IPS-15b (cell line): Measurements from ENCODE around the gene TK2.
"Not testable (repeated sequence)": the region's sequence is repeated elsewhere in the genome, so short reads cannot be mapped to it uniquely, and the experiment has no call there.

Source experiments
- H3K27me3 ChIP-seq: one replicate; pipeline ENCODE4 v1.6.1; 2013; ENCODE audit warnings: low read length; ENCODE audit not compliant: control insufficient read depth, insufficient read depth
- H3K36me3 ChIP-seq: one replicate; pipeline ENCODE4 v1.6.1; 2013; ENCODE audit warnings: low read length; ENCODE audit not compliant: control insufficient read depth, insufficient read depth
- H3K4me1 ChIP-seq: one replicate; pipeline ENCODE4 v1.6.1; 2013; ENCODE audit warnings: mild to moderate bottlenecking, low read length; ENCODE audit not compliant: control insufficient read depth, insufficient read depth
- H3K4me3 ChIP-seq: one replicate; pipeline ENCODE4 v1.5.1; 2013; ENCODE audit warnings: low read depth, low read length
- H3K9ac ChIP-seq: one replicate; pipeline ENCODE4 v1.6.1; 2013; ENCODE audit warnings: low read depth, mild to moderate bottlenecking, low read length
- H3K9me3 ChIP-seq: one replicate; pipeline ENCODE4 v1.6.1; 2013; ENCODE audit warnings: mild to moderate bottlenecking, low read length; ENCODE audit not compliant: control insufficient read depth, insufficient read depth

Gene TK2

DNA sequence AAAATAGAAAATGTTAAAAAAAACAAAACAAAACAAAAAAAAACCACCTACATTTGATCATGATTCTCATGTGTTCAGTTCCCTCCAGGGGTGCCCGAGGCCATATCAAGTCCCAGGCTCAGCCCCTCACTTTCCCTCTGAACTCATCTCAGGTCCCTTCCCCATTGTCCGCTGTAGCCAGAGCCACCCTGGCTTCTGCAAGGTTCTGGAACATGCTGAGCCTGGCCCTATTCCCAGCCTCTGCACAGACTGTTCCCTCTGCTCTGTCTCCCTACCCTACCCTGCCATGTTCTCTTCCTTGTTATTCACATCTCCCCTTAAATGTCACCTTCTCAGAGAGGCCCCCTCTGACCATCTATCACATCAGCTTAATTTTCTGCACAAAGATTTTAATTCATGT lies 46.9 kb downstream of the TK2 start:
- Histone ChIP-seq H3K27me3 (no peaks in the 10 kb centered on the region), H3K36me3 (no peaks in the 10 kb centered on the region), H3K9me3 (no peaks in the 10 kb centered on the region), H3K4me3 (no peak overlapping the region), H3K9ac (no peak overlapping the region), H3K4me1 (no peaks in the 10 kb centered on the region)

DNA sequence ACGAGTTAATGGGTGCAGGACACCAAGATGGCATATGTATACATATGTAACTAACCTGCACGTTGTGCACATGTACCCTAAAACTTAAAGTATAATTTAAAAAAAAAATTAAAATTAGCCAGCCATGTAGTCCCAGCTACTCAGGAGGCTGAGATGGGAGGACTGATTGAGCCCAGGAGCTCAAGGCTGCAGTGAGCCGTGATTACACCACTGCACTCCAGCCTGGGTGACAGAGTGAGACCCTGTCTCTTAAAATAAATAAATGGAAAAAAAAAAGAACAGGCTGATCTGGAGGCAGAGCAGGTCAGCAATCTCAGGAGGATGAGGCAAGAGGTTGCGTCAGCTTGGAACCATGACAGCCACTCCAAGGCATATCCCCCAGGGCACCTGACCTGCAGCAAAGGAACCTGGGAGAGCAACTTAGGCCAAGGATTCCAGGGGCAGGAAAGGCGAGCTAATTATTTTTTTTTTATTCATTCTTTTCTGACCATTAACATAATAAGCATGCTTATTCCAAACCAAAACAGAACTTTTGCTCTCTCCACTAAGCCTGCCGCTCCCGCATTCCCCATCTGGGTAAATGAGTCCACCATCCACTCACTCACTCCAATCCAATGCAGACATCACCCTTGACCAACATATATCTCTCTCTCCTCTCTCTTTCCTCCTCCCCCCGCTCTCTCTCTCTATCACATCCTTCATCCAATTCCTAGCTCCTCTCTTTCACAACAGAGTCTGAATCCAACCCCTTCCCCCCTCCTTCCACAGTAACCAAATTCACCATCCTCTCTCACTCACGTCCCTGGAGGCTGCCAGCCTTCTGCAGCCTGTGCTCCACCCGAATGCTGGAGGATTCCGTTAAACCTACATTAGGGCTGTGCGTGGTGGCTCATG lies 47.7 kb downstream of the TK2 start:
- H3K36me3 ChIP-seq: no peaks in the 10 kb centered on the region
- H3K9ac ChIP-seq: no peak overlapping the region
- no peaks in the 10 kb centered on the region for H3K4me1 ChIP-seq
- H3K4me3 ChIP-seq: no peak overlapping the region
- H3K9me3 ChIP-seq: no peaks in the 10 kb centered on the region
- no peaks in the 10 kb centered on the region for H3K27me3 ChIP-seq

DNA sequence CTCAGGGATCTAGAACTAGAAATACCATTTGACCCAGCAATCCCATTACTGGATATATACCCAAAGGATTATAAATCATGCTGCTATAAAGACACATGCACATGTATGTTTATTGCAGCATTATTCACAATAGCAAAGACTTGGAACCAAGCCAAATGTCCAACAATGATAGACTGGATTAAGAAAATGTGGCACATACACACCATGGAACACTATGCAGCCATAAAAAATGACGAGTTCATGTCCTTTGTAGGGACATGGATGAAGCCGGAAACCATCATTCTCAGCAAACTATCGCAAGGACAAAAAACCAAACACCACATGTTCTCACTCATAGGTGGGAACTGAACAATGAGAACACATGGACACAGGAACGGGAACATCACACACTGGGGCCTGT lies 48.4 kb downstream of the TK2 start:
- not testable (repeated sequence) for H3K9me3 ChIP-seq, H3K36me3 ChIP-seq, H3K9ac ChIP-seq, H3K4me1 ChIP-seq, H3K4me3 ChIP-seq, H3K27me3 ChIP-seq

DNA sequence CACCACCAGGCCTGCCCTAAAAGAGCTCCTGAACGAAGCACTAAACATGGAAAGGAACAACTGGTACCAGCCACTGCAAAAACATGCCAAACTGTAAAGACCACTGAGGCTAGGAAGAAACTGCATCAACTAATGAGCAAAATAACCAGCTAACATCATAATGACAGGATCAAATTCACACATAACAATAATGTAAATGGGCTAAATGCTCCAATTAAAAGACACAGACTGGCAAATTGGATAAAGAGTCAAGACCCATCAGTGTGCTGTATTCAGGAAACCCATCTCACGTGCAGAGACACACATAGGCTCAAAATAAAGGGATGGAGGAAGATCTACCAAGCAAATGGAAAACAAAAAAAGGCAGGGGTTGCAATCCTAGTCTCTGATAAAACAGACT lies 52.0 kb downstream of the TK2 start:
- not testable (repeated sequence) for H3K9ac ChIP-seq

DNA sequence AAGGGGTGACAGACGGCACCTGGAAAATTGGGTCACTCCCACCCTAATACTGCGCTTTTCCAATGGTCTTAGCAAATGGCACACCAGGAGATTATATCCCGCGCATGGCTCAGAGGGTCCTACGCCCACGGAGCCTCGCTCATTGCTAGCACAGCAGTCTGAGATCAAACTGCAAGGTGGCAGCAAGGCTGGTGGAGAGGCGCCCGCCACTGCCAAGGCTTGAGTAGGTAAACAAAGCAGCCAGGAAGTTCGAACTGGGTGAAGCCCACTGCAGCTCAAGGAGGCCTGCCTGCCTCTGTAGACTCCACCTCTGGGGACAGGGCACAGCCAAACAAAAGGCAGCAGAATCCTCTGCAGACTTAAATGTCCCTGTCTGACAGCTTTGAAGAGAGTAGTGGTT lies 53.7 kb downstream of the TK2 start:
- H3K36me3 ChIP-seq, H3K4me3 ChIP-seq, H3K9ac ChIP-seq, H3K9me3 ChIP-seq, H3K4me1 ChIP-seq, H3K27me3 ChIP-seq: not testable (repeated sequence)

More for the DNA sequence above, 52.0 kb downstream of the TK2 start:
- H3K9me3 ChIP-seq, H3K4me1 ChIP-seq, H3K4me3 ChIP-seq, H3K27me3 ChIP-seq, H3K36me3 ChIP-seq: not testable (repeated sequence)

DNA sequence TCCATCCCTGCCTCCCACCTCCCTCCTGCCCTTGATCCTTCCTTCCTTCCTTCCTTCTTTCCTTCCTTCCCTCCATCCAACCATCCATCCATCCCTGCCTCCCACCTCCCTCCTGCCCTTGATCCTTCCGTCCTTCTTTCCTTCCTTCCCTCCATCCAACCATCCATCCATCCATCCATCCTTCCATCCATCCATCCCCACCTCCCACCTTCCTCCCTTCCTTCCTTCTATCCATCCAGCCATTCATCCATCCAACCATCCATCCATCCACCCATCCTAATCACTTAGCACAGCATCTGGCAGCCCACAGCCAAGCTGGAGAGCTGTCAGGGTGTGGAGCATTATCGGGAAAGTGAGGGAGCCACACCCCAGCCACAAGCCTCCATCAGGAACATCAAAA lies 54.5 kb downstream of the TK2 start:
- Histone ChIP-seq H3K4me1 (no peaks in the 10 kb centered on the region), H3K9me3 (no peaks in the 10 kb centered on the region), H3K36me3 (no peaks in the 10 kb centered on the region), H3K9ac (no peak overlapping the region), H3K4me3 (no peak overlapping the region), H3K27me3 (no peaks in the 10 kb centered on the region)

DNA sequence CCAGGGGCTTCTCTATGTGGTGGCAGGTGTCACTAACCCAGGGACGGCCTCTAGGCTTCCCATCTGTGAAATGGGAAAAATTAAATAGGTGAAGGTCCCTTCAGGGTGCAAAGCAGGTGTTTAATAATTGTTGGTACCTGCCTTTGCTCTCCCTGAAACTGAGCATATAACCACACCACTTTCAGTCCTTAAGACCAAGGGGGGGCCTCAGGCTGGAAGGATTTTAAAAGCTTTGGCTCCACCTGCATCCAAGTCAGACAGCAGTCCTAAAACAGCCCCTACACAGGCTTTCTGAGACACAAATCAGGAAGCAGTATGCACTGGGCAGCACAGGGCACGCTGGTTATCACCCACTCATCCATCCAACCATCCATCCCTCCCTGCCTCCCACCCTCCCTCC lies 55.0 kb downstream of the TK2 start:
- H3K4me1 ChIP-seq: no peaks in the 10 kb centered on the region
- no peak overlapping the region for H3K4me3 ChIP-seq
- no peaks in the 10 kb centered on the region for H3K36me3 ChIP-seq
- H3K9ac ChIP-seq: no peak overlapping the region
- H3K9me3 ChIP-seq: no peaks in the 10 kb centered on the region
- H3K27me3 ChIP-seq: no peaks in the 10 kb centered on the region

- H3K4me1 ChIP-seq: no peaks in the 10 kb centered on the region
- no peak overlapping the region for H3K9ac ChIP-seq
- no peaks in the 10 kb centered on the region for H3K36me3 ChIP-seq
- H3K27me3 ChIP-seq: no peaks in the 10 kb centered on the region
- H3K9me3 ChIP-seq: no peaks in the 10 kb centered on the region
- no peak overlapping the region for H3K4me3 ChIP-seq
Observed at GRCh38 chr16:66493490-66494401, 56.2 kb downstream of the TK2 start.

- no peaks in the 10 kb centered on the region for H3K9me3 ChIP-seq
- H3K4me1 ChIP-seq: no peaks in the 10 kb centered on the region
- no peaks in the 10 kb centered on the region for H3K27me3 ChIP-seq
- H3K9ac ChIP-seq: no peak overlapping the region
- no peak overlapping the region for H3K4me3 ChIP-seq
- no peaks in the 10 kb centered on the region for H3K36me3 ChIP-seq
Observed at GRCh38 chr16:66491716-66492064, 58.2 kb downstream of the TK2 start.

DNA sequence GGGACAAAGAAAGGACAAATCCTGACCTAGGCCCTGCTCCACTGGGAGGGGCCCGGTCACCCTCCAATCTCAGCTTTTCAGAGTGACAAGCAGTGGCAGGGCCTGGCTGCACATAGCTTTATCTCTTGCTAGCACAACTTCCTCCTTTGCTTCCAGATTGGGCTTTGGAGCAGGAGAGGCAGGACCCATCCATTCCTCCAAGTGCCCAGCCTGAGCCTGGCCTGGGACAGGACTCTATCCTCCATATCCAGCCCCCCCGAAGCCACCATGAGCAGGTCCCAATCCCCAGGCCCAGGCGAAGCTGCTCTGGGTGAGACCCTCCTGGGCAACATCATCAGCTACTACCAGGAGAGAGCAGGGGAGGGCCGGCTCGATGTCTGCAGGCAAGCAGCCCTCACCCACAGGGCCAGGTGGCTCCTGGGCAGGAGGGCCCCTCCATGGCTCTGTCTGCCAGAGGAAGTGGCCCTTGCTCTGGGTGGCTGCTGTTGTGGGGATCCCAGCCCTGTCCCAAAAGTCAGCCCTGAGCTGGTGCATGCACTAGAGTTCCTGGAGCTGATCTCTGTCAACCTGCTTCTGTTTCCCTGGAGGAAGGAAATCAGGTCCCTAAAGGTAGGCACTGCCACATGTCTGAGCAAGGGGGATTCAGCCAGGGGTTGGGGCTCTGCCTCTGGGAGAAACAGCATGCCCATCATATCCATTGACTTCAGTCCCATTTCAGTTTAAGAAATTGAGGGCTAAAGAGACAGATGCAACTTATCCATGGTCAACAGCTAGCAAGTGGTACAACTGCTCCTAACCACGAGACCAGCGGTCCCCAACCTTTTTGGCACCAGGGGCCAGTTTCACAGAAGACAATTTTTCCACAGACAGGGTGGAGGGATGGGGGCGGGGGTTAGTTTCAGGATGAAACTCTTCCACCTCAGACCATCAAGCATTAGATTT lies 58.9 kb downstream of the TK2 start:
- H3K9me3 ChIP-seq: no peaks in the 10 kb centered on the region
- H3K9ac ChIP-seq: no peak overlapping the region
- H3K36me3 ChIP-seq: no peaks in the 10 kb centered on the region
- H3K27me3 ChIP-seq: no peaks in the 10 kb centered on the region
- H3K4me1 ChIP-seq: no peaks in the 10 kb centered on the region
- no peak overlapping the region for H3K4me3 ChIP-seq

DNA sequence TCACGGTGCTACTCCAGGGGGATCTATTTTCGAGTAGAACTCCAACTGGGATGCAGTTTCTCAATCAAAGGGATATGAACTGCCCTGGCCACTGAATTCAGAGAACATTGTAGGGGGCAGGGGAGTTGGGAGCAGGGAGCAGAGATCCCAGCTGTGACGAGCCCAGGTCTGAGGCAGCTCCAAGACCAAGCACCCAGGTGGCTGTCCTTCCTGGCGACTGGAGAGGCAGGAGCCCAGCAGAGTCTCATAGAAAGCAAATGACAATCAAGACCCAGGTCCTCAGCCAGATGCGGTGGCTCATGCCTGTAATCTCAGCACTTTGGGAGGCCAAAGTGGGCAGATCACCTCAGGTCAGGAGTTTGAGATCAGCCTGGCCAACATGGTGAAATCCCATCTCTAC lies 60.1 kb downstream of the TK2 start:
- Histone ChIP-seq H3K36me3 (no peaks in the 10 kb centered on the region), H3K27me3 (no peaks in the 10 kb centered on the region), H3K4me1 (no peaks in the 10 kb centered on the region), H3K9me3 (no peaks in the 10 kb centered on the region), H3K4me3 (no peak overlapping the region), H3K9ac (no peak overlapping the region)
